ENCODE results near the gene LAMA3. TPM values are rescaled to one million over a fixed set of nuclear protein-coding genes. Genes with fewer than 3 reads are reported as not detected.

The LAMA3 gene
- total RNA-seq, 1 donor from 2014 or later: 1.9 TPM

GRCh38 chr18:23994361-23994902 is 305.2 kb downstream of the LAMA3 start:
- peaks cover 1% of the 10 kb centered on the region for H3K27me3 Mint-ChIP-seq (ENCODE audit: low read depth)
- H3K27ac Mint-ChIP-seq (ENCODE audit: unreplicated experiment): no peak overlapping the region
- TF ChIP-seq CTCF (IDR thresholded peaks at IDR 0.05): no peak
- peaks cover 7% of the 10 kb centered on the region for H3K4me1 Mint-ChIP-seq (ENCODE audit: low read depth)
- no peak for DNase-seq (ENCODE audit: low spot score)
- no peaks in the 10 kb centered on the region for H3K9me3 Mint-ChIP-seq (ENCODE audit: low read depth)
- H3K36me3 Mint-ChIP-seq (ENCODE audit: low read depth): no peaks in the 10 kb centered on the region
- H3K4me3 Mint-ChIP-seq (ENCODE audit: unreplicated experiment): no peak overlapping the region

GRCh38 chr18:23995180-23995579 is 305.9 kb downstream of the LAMA3 start:
- no peak for DNase-seq (ENCODE audit: low spot score)
- no peak for TF ChIP-seq CTCF (IDR thresholded peaks at IDR 0.05)
- no peak overlapping the region for H3K27ac Mint-ChIP-seq (ENCODE audit: unreplicated experiment)
- peaks cover under 1% of the 10 kb centered on the region for H3K27me3 Mint-ChIP-seq (ENCODE audit: low read depth)
- no peaks in the 10 kb centered on the region for H3K9me3 Mint-ChIP-seq (ENCODE audit: low read depth)
- no peaks in the 10 kb centered on the region for H3K36me3 Mint-ChIP-seq (ENCODE audit: low read depth)
- peaks cover 7% of the 10 kb centered on the region for H3K4me1 Mint-ChIP-seq (ENCODE audit: low read depth)
- H3K4me3 Mint-ChIP-seq (ENCODE audit: unreplicated experiment): no peak overlapping the region

- no peak overlapping the region for H3K27ac Mint-ChIP-seq (ENCODE audit: unreplicated experiment)
- H3K4me3 Mint-ChIP-seq (ENCODE audit: unreplicated experiment): no peak overlapping the region
- TF ChIP-seq CTCF (IDR thresholded peaks at IDR 0.05): no peak
- DNase-seq (ENCODE audit: low spot score): no peak
- peaks cover 7% of the 10 kb centered on the region for H3K4me1 Mint-ChIP-seq (ENCODE audit: low read depth)
- no peaks in the 10 kb centered on the region for H3K36me3 Mint-ChIP-seq (ENCODE audit: low read depth)
- H3K9me3 Mint-ChIP-seq (ENCODE audit: low read depth): no peaks in the 10 kb centered on the region
- H3K27me3 Mint-ChIP-seq (ENCODE audit: low read depth): peaks cover 2% of the 10 kb centered on the region
Observed at GRCh38 chr18:23998018-23998417, 308.8 kb downstream of the LAMA3 start.

- no peak for DNase-seq (ENCODE audit: low spot score)
Observed at GRCh38 chr18:23998820-23999219, 309.6 kb downstream of the LAMA3 start.

More at GRCh38 chr18:23998820-23999219, 309.6 kb downstream of the LAMA3 start:
- Mint-ChIP-seq H3K36me3 (ENCODE audit: low read depth) (no peaks in the 10 kb centered on the region), H3K27ac (ENCODE audit: unreplicated experiment) (no peak overlapping the region), H3K4me3 (ENCODE audit: unreplicated experiment) (no peak overlapping the region), H3K27me3 (ENCODE audit: low read depth) (peaks cover 4% of the 10 kb centered on the region), H3K9me3 (ENCODE audit: low read depth) (no peaks in the 10 kb centered on the region), H3K4me1 (ENCODE audit: low read depth) (peaks cover 9% of the 10 kb centered on the region)
- TF ChIP-seq CTCF (IDR thresholded peaks at IDR 0.05): no peak

Measured in chondrocyte (in vitro differentiated cells).